H9 (cell line): Measurements from ENCODE around the gene FNDC3B. TPM values are rescaled to one million over a fixed set of nuclear protein-coding genes. Genes with fewer than 3 reads are reported as not detected.

Experiments
- DNase-seq: peaks from one replicate; pipeline ENCODE4 v3.0.0-alpha.2; 2017
- H2AFZ ChIP-seq: one replicate; pipeline ENCODE4 v1.6.1; 2013; ENCODE audit warnings: mild to moderate bottlenecking, low read length, control low read depth, moderate library complexity
- H2AK5ac ChIP-seq: 2 replicates; pipeline ENCODE4 v1.6.1; 2013; ENCODE audit warnings: low read length, control low read depth, mixed read lengths; ENCODE audit not compliant: insufficient read length
- H2BK120ac ChIP-seq: one replicate; pipeline ENCODE4 v1.6.1; 2013; ENCODE audit warnings: low read depth, mild to moderate bottlenecking, low read length, control low read depth, inconsistent platforms; ENCODE audit not compliant: poor library complexity, severe bottlenecking
- H2BK12ac ChIP-seq: 2 replicates; pipeline ENCODE4 v1.6.1; 2013; ENCODE audit warnings: low read length, control low read depth, mixed read lengths, low read depth; ENCODE audit not compliant: insufficient read length
- H2BK15ac ChIP-seq: 2 replicates; pipeline ENCODE4 v1.6.1; 2013; ENCODE audit warnings: low read depth, low read length, control low read depth
- H2BK20ac ChIP-seq: one replicate; pipeline ENCODE4 v1.6.1; 2013; ENCODE audit warnings: low read depth, mild to moderate bottlenecking, low read length, control low read depth, inconsistent platforms; ENCODE audit not compliant: poor library complexity, severe bottlenecking
- H2BK5ac ChIP-seq: 2 replicates; pipeline ENCODE4 v1.6.1; 2013; ENCODE audit warnings: low read length, control low read depth, mixed read lengths; ENCODE audit not compliant: insufficient read length
- H3K14ac ChIP-seq: 2 replicates; pipeline ENCODE4 v1.6.1; 2013; ENCODE audit warnings: low read length, control low read depth; ENCODE audit not compliant: insufficient read depth
- H3K18ac ChIP-seq: 2 replicates; pipeline ENCODE4 v1.6.1; 2013; ENCODE audit warnings: low read depth, mild to moderate bottlenecking, mixed read lengths, low read length, control low read depth; ENCODE audit not compliant: insufficient read length
- H3K23ac ChIP-seq: 2 replicates; pipeline ENCODE4 v1.6.1; 2013; ENCODE audit warnings: low read length, control low read depth, mixed read lengths, low read depth; ENCODE audit not compliant: insufficient read length
- H3K23me2 ChIP-seq: 2 replicates; pipeline ENCODE4 v1.6.1; 2013; ENCODE audit warnings: low read depth, mild to moderate bottlenecking, mixed read lengths, low read length, control low read depth; ENCODE audit not compliant: insufficient read length, poor library complexity, severe bottlenecking
- H3K27ac ChIP-seq: 2 replicates; pipeline ENCODE4 v1.5.1; 2013; ENCODE audit warnings: low read length, control low read depth, mixed read lengths, low read depth; ENCODE audit not compliant: insufficient read length
- H3K27me3 ChIP-seq: 2 replicates; pipeline ENCODE4 v1.6.1; 2013; ENCODE audit warnings: low read length, control low read depth, inconsistent platforms; ENCODE audit not compliant: insufficient read depth
- H3K4ac ChIP-seq: 2 replicates; pipeline ENCODE4 v1.6.1; 2013; ENCODE audit warnings: low read depth, mild to moderate bottlenecking, control low read depth, inconsistent platforms, low read length, moderate library complexity
- H3K4me1 ChIP-seq: 2 replicates; pipeline ENCODE4 v1.6.1; 2013; ENCODE audit warnings: low read length, control low read depth, inconsistent platforms; ENCODE audit not compliant: insufficient read depth
- H3K4me2 ChIP-seq: 2 replicates; pipeline ENCODE4 v1.6.1; 2013; ENCODE audit warnings: low read length, control low read depth, mixed read lengths; ENCODE audit not compliant: insufficient read length, insufficient read depth
- H3K56ac ChIP-seq: 2 replicates; pipeline ENCODE4 v1.6.1; 2013; ENCODE audit warnings: low read depth, mild to moderate bottlenecking, mixed read lengths, low read length, control low read depth; ENCODE audit not compliant: insufficient read length
- H3K79me1 ChIP-seq: 2 replicates; pipeline ENCODE4 v1.6.1; 2013; ENCODE audit warnings: low read depth, mild to moderate bottlenecking, moderate library complexity, low read length, control low read depth, inconsistent platforms; ENCODE audit not compliant: insufficient read depth, poor library complexity, severe bottlenecking
- H3K79me2 ChIP-seq: 2 replicates; pipeline ENCODE4 v1.6.1; 2013; ENCODE audit warnings: low read length, control low read depth, inconsistent platforms; ENCODE audit not compliant: insufficient read depth
- H3K9ac ChIP-seq: 2 replicates; pipeline ENCODE4 v1.6.1; 2013; ENCODE audit warnings: low read length, control low read depth, mixed read lengths; ENCODE audit not compliant: insufficient read length; ENCODE audit errors: extremely low read depth
- H3K9me3 ChIP-seq: one replicate; pipeline ENCODE4 v1.6.1; 2013; ENCODE audit warnings: low read depth, low read length, inconsistent platforms; ENCODE audit not compliant: control insufficient read depth
- H3T11ph ChIP-seq: one replicate; pipeline ENCODE4 v1.6.1; 2013; ENCODE audit warnings: mild to moderate bottlenecking, low read length, control low read depth, inconsistent platforms
- H4K20me1 ChIP-seq: one replicate; pipeline ENCODE4 v1.6.1; 2013; ENCODE audit not compliant: control insufficient read depth, insufficient read length, insufficient read depth
- H4K5ac ChIP-seq: 2 replicates; pipeline ENCODE4 v1.6.1; 2013; ENCODE audit warnings: low read depth, mild to moderate bottlenecking, mixed read lengths, low read length, control low read depth; ENCODE audit not compliant: insufficient read length
- H4K8ac ChIP-seq: replicated peaks from 2 replicates; pipeline ENCODE4 v1.6.1; 2013; ENCODE audit warnings: low read length, control low read depth, mixed read lengths, low read depth; ENCODE audit not compliant: insufficient read length
- H4K91ac ChIP-seq: 2 replicates; pipeline ENCODE4 v1.6.1; 2013; ENCODE audit warnings: low read depth, mild to moderate bottlenecking, moderate library complexity, mixed read lengths, low read length, control low read depth; ENCODE audit not compliant: insufficient read length
- H3K27ac Mint-ChIP-seq, 3 experiments: 2 replicates in 2 of 3; 3 replicates in 1 of 3; pipeline ENCODE4 v1.8.0; 2020 to 2021; ENCODE audit warnings: mixed read lengths in 3 of 3, mild to moderate bottlenecking in 1 of 3, moderate library complexity in 1 of 3
- H3K27me3 Mint-ChIP-seq: 2 replicates; pipeline ENCODE4 v1.8.0; 2021; ENCODE audit warnings: low read depth, mild to moderate bottlenecking, moderate library complexity, mixed read lengths
- H3K36me3 Mint-ChIP-seq, 3 experiments: 2 replicates in 2 of 3; 3 replicates in 1 of 3; pipeline ENCODE4 v1.8.0; 2020 to 2021; ENCODE audit warnings: low read depth in 3 of 3, mixed read lengths in 3 of 3; ENCODE audit not compliant: insufficient read depth in 1 of 3
- H3K4me1 Mint-ChIP-seq, 2 experiments: 2 replicates each; pipeline ENCODE4 v1.8.0; 2020; ENCODE audit warnings: mixed read lengths in 2 of 2
- H3K4me3 Mint-ChIP-seq, 2 experiments: 2 replicates in 1 of 2; 3 replicates in 1 of 2; pipeline ENCODE4 v1.8.0; 2020 to 2021; ENCODE audit warnings: mild to moderate bottlenecking in 2 of 2, mixed read lengths in 2 of 2, moderate library complexity in 1 of 2
- H3K9me3 Mint-ChIP-seq, 2 experiments: 2 replicates in 1 of 2; 3 replicates in 1 of 2; pipeline ENCODE4 v1.8.0; 2020; ENCODE audit warnings: mild to moderate bottlenecking in 2 of 2, mixed read lengths in 2 of 2, moderate library complexity in 1 of 2
- WGBS: extraction: QIAGEN DNeasy Blood & Tissue Kit; methylation state at CpG from one replicate; pipeline ENCODE4 v1.1.7; 2013; ENCODE audit warnings: missing lambda C conversion rate, low lambda C conversion rate, mixed read lengths; ENCODE audit not compliant: insufficient read length; ENCODE audit errors: extremely low coverage; 5-methylcytosine and 5-hydroxymethylcytosine counted together
- total RNA-seq: library from RNA; stranded (reverse); gene quantifications from 2 replicates; pipeline ENCODE4 v1.2.1, GENCODE V29; 2021
- TF ChIP-seq, protein P1 (sequence below): fragments of 200-600 bp; sonication (generic); conservative IDR thresholded peaks from 3 replicates; pipeline ENCODE4 v1.8.0; 2021; ENCODE audit warnings: antibody characterized with exemption, mild to moderate bottlenecking

FNDC3B gene
- total RNA-seq, 1 experiment from 2014 or later = 43.8 TPM

DNA sequence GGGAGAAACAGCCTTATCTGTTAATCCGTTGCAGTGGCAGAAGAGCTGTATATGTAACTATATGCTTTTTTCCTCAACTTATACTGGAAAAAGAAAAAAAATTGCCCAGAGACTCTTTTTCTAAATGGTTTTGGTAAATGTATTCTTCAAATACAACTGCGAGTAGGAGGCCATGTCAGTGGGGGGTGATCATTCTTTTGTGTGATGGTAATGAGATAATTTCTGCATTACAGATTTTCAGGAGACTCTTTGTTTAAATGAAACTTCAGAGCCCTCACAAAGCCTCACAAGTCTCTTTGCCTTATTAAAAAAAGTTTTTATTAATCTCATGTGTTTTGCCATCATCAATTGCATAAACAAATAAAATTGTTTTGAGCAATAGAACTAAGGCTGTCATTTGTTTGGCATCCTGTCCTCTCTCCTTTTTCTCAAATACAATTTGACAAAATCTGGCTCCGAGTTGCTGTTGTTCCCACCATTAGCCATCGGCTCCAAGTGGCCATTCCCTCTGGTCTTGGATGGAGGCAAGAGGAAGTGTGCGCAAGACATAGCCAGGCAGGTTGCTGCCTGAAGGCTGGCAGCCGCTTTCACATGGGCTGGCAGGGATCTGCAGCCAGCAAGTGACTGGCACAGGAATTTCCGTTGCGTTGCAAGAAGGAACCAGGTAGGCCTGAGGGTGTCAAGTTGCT is 116.7 kb downstream of the FNDC3B start:
- peak overlapping the region; percentile 16 to 51; a peak in 4 of 5 replicates for H3K4me3 Mint-ChIP-seq
- H3K79me2 ChIP-seq = peaks cover 6% of the 10 kb centered on the region; the same call in 1 of the 2 replicates
- H3K18ac ChIP-seq = peak overlapping the region; percentile 67
- H3K14ac ChIP-seq = peak overlapping the region; percentile 81; the same call in 1 of the 2 replicates
- no CpG with 5 or more reads among the region's 8 CpGs for WGBS
- no peak overlapping the region for H2BK12ac ChIP-seq
- peaks cover 3% of the 10 kb centered on the region for H3K79me1 ChIP-seq
- H3K4me1 Mint-ChIP-seq = peaks cover 85 to 89% of the 10 kb centered on the region in 2 experiments
- H3K4me2 ChIP-seq = peak overlapping the region; percentile 51
- no peak overlapping the region for H2BK120ac ChIP-seq
- no peak overlapping the region for H2BK20ac ChIP-seq
- H3K4me1 ChIP-seq = peaks cover 31% of the 10 kb centered on the region
- no peak overlapping the region for H2BK5ac ChIP-seq
- no peak overlapping the region for H4K8ac ChIP-seq
- H3K27me3 Mint-ChIP-seq = no peaks in the 10 kb centered on the region
- peak overlapping the region; percentile 93 for H3K27ac ChIP-seq
- no peak overlapping the region for H2BK15ac ChIP-seq
- H2AFZ ChIP-seq = no peak overlapping the region
- H3K9me3 Mint-ChIP-seq = no peaks in the 10 kb centered on the region
- H3K56ac ChIP-seq = no peak overlapping the region
- H3K23me2 ChIP-seq = no peaks in the 10 kb centered on the region
- H3K36me3 Mint-ChIP-seq = no peaks in the 10 kb centered on the region; a peak in 1 of 7 replicates
- H3K27me3 ChIP-seq = no peaks in the 10 kb centered on the region
- no peak overlapping the region for H3T11ph ChIP-seq
- H3K27ac Mint-ChIP-seq = peak overlapping the region; percentile 88 to 97 (median 94); a peak in 6 of 7 replicates
- DNase-seq = peak; percentile 58
- H3K9ac ChIP-seq = no peak overlapping the region
- no peaks in the 10 kb centered on the region for H4K20me1 ChIP-seq
- no peak overlapping the region for H4K91ac ChIP-seq
- H3K9me3 ChIP-seq = no peaks in the 10 kb centered on the region
- TF ChIP-seq, protein P1, sequence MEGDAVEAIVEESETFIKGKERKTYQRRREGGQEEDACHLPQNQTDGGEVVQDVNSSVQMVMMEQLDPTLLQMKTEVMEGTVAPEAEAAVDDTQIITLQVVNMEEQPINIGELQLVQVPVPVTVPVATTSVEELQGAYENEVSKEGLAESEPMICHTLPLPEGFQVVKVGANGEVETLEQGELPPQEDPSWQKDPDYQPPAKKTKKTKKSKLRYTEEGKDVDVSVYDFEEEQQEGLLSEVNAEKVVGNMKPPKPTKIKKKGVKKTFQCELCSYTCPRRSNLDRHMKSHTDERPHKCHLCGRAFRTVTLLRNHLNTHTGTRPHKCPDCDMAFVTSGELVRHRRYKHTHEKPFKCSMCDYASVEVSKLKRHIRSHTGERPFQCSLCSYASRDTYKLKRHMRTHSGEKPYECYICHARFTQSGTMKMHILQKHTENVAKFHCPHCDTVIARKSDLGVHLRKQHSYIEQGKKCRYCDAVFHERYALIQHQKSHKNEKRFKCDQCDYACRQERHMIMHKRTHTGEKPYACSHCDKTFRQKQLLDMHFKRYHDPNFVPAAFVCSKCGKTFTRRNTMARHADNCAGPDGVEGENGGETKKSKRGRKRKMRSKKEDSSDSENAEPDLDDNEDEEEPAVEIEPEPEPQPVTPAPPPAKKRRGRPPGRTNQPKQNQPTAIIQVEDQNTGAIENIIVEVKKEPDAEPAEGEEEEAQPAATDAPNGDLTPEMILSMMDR = no peak
- H3K4ac ChIP-seq = no peak overlapping the region
- no peak overlapping the region for H3K23ac ChIP-seq
- peak overlapping the region; percentile 90 for H4K5ac ChIP-seq
- H2AK5ac ChIP-seq = no peak overlapping the region
